Glutamatergic neuron (in vitro differentiated cells): ENCODE measurements around the gene ZNHIT3. TPM values are rescaled to one million over a fixed set of nuclear protein-coding genes. Genes with fewer than 3 reads are reported as not detected.
"Not testable (repeated sequence)": the region's sequence is repeated elsewhere in the genome, so short reads cannot be mapped to it uniquely, and the experiment has no call there.

ENCODE experiments used
- DNase-seq: peaks from one replicate; pipeline ENCODE4 v3.0.0; 2022
- H3K27ac Mint-ChIP-seq: one replicate; pipeline ENCODE4 v1.8.0; 2020; ENCODE audit warnings: mild to moderate bottlenecking, mixed read lengths, inconsistent platforms; ENCODE audit not compliant: unreplicated experiment
- H3K27me3 Mint-ChIP-seq: one replicate; pipeline ENCODE4 v1.8.0; 2020; ENCODE audit warnings: mild to moderate bottlenecking, moderate library complexity, mixed read lengths, inconsistent platforms; ENCODE audit not compliant: unreplicated experiment
- H3K36me3 Mint-ChIP-seq: one replicate; pipeline ENCODE4 v1.8.0; 2020; ENCODE audit warnings: mild to moderate bottlenecking, mixed read lengths, inconsistent platforms; ENCODE audit not compliant: unreplicated experiment
- H3K4me1 Mint-ChIP-seq: one replicate; pipeline ENCODE4 v1.8.0; 2020; ENCODE audit warnings: mild to moderate bottlenecking, low read depth, mixed read lengths, inconsistent platforms; ENCODE audit not compliant: unreplicated experiment
- H3K4me3 Mint-ChIP-seq: one replicate; pipeline ENCODE4 v1.8.0; 2020; ENCODE audit warnings: mild to moderate bottlenecking, mixed read lengths, inconsistent platforms; ENCODE audit not compliant: unreplicated experiment
- H3K9me3 Mint-ChIP-seq: one replicate; pipeline ENCODE4 v1.8.0; 2020; ENCODE audit warnings: mild to moderate bottlenecking, moderate library complexity, mixed read lengths, inconsistent platforms; ENCODE audit not compliant: unreplicated experiment
- CTCF ChIP-seq: fragments of 200-600 bp; sonication (generic); IDR thresholded peaks from one replicate; pipeline ENCODE4 v1.5.0; 2021; ENCODE audit not compliant: partially characterized antibody, unreplicated experiment
- total RNA-seq: library from RNA; stranded (reverse); fragmentation: NEBNext Ultra II Directional; extraction: Animal tissue kit (Norgen Biotek cat#: 25700); gene quantifications from one replicate; pipeline ENCODE4 v1.2.1, GENCODE V29; 2021; ENCODE audit not compliant: unreplicated experiment

The ZNHIT3 gene
- total RNA-seq, 1 donor from 2014 or later: 101 TPM

- peaks cover 6% of the 10 kb centered on the region for H3K36me3 Mint-ChIP-seq
- H3K27me3 Mint-ChIP-seq: peaks cover 15% of the 10 kb centered on the region
- no peak for DNase-seq
- H3K9me3 Mint-ChIP-seq: peaks cover 8% of the 10 kb centered on the region
- peaks cover 22% of the 10 kb centered on the region for H3K4me1 Mint-ChIP-seq
- no peak for TF ChIP-seq CTCF
- peak overlapping the region; percentile 15 for H3K4me3 Mint-ChIP-seq
- H3K27ac Mint-ChIP-seq: peak overlapping the region; percentile 52
Measured at GRCh38 chr17:36504156-36504545, 17.7 kb downstream of the ZNHIT3 start.

GRCh38 chr17:36505171-36505570 lies 18.7 kb downstream of the ZNHIT3 start:
- Mint-ChIP-seq H3K4me3 (no peak overlapping the region), H3K27me3 (peaks cover 15% of the 10 kb centered on the region), H3K4me1 (peaks cover 21% of the 10 kb centered on the region), H3K36me3 (peaks cover 6% of the 10 kb centered on the region), H3K9me3 (peaks cover 8% of the 10 kb centered on the region), H3K27ac (peak overlapping the region; percentile 84)
- TF ChIP-seq CTCF: no peak
- DNase-seq: peak; percentile 69

GRCh38 chr17:36506249-36506826 lies 19.9 kb downstream of the ZNHIT3 start:
- peaks cover 6% of the 10 kb centered on the region for H3K36me3 Mint-ChIP-seq
- H3K4me3 Mint-ChIP-seq: no peak overlapping the region
- DNase-seq: no peak
- no peak for TF ChIP-seq CTCF
- peaks cover 19% of the 10 kb centered on the region for H3K27me3 Mint-ChIP-seq
- H3K27ac Mint-ChIP-seq: peak overlapping the region; percentile 84
- peaks cover 27% of the 10 kb centered on the region for H3K4me1 Mint-ChIP-seq
- H3K9me3 Mint-ChIP-seq: peaks cover 6% of the 10 kb centered on the region

GRCh38 chr17:36506831-36507230 lies 20.4 kb downstream of the ZNHIT3 start:
- no peak for TF ChIP-seq CTCF
- Mint-ChIP-seq H3K27me3 (peaks cover 19% of the 10 kb centered on the region), H3K9me3 (peaks cover 4% of the 10 kb centered on the region), H3K4me3 (no peak overlapping the region), H3K4me1 (peaks cover 27% of the 10 kb centered on the region), H3K36me3 (peaks cover 6% of the 10 kb centered on the region), H3K27ac (no peak overlapping the region)
- DNase-seq: no peak

- no peak for TF ChIP-seq CTCF
- Mint-ChIP-seq H3K4me3 (no peak overlapping the region), H3K27me3 (peaks cover 19% of the 10 kb centered on the region), H3K4me1 (peaks cover 27% of the 10 kb centered on the region), H3K36me3 (peaks cover 5% of the 10 kb centered on the region), H3K9me3 (peaks cover 4% of the 10 kb centered on the region), H3K27ac (no peak overlapping the region)
- DNase-seq: no peak
Measured at GRCh38 chr17:36507266-36507665, 20.8 kb downstream of the ZNHIT3 start.

GRCh38 chr17:36508439-36508838 lies 22.0 kb downstream of the ZNHIT3 start:
- not testable (repeated sequence) for H3K36me3 Mint-ChIP-seq, H3K9me3 Mint-ChIP-seq, DNase-seq, H3K27ac Mint-ChIP-seq, H3K4me3 Mint-ChIP-seq
- peaks cover 18% of the 10 kb centered on the region for H3K27me3 Mint-ChIP-seq
- H3K4me1 Mint-ChIP-seq: peaks cover 25% of the 10 kb centered on the region
